CD1c-positive myeloid dendritic cell (primary cell): ENCODE results near the gene IQGAP2.

ENCODE experiments used
- DNase-seq: peaks from one replicate; pipeline ENCODE4 v3.0.0-alpha.2; 2016; ENCODE audit errors: extremely low spot score

The IQGAP2 gene

DNA sequence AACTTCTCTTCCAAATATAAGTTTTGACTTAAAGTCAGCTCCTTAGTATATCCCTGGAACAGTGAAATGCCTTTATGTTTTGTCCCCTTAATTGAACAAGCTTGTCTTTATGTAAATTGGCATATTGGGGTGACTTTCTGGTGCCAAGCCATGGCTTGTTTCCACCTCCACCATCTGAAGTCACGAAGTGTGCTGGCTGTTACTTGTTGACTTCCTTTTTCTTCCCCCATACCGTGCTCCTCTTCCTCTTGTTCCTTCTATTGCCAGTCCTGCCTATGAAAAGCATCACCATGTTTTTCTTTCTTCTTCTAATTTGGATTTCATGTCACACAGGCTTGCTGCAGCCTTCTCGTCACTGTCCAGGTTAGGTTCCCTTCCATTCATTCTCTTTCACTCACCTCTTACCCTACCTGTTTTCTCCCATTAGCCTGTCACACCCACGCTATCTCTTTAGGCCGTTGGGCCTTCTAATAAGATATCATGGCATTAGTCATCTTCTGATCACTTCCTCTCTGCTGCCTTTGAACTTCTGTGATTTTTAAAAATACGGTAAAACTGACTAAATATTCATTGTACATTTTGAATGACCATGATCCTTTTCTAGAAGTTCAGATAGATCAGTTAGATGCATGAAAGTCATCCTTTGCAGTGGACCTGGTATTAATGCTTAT, 48.1 kb downstream of the IQGAP2 start:
- DNase-seq: peak; percentile 48

DNA sequence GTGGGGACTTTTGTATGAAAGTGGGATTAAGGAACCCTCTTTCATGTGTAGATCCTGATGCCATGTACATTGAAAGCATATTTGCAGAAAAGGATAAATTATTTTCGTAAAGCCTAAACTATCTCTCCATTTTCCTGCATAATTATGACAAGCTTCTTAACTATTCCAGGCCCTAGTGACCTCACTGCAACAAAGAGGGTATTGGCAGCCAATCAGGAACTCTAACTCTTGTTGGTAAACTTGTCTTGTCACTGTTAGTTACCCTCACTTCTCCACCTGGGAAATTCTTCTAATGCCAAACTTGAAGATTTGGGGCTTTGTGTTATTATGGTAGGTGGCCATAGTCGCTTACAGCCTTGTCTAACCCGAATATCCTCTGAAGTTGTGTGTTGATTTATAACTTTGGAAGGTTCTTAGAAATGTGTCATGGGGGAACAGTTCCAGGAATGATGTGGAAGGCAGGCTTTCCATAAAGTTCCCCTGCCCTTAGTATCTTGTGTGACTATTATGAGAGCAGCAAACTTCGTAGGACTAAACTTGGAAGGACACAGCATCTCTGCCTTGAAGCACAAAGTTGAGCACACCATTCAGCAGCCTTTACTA, 52.5 kb downstream of the IQGAP2 start:
- DNase-seq: no peak

DNA sequence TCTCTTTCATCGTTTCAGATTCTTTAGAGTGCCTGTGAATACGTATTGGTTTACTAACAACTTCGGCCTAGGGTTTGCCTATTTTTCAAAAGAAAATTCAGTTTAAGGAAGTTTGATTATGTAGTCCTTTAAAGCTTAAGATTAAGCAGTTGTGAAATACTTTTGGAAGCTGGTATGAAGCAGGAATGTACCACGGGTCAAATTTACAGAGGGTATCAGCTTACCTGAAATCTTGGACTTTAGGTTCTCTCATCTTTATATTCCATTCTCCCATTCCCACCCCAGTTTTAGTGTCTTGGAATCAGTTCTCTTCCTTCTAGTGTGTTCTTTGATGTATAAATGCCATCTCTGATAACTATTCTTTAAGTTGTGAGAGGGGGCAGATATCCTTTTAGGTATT, 53.2 kb downstream of the IQGAP2 start:
- no peak for DNase-seq

DNA sequence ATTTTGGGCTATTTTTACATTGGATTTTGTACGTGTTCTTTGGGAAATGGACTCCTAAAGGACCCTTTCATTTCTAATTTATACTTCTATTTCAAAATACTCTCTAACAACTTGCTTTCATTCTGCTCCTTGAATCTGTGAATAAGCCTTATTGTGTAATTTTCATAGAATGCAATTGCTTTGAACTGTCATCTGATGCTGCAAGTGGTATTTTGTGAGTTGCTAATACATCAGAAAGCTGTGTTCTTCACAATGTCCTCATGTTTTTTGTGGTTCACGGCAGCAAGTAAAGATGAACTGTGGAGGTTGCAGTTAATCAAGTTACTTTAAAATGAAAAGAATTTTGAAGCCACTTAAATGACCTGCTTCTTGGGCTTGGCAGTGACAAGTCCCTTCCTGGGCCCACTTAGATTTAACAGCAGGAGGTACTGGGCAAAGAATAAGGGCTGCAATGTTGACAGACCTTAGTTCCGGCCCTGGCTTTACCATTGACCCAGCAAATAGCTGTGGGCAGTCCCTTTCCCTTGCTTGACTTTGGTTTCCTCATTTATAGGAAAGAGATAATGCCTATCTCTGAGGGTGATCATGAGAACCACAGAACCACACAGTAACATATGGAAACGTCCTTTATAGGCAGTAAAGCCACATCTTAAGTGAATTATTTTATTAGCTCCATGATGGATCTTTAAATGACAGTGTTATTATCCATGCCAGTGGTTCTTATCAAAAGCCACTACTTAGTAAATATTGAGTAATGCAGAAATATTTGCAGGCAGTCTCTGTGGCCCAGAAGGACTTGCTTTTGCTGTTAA, 54.8 kb downstream of the IQGAP2 start:
- DNase-seq: peak; percentile 37

DNA sequence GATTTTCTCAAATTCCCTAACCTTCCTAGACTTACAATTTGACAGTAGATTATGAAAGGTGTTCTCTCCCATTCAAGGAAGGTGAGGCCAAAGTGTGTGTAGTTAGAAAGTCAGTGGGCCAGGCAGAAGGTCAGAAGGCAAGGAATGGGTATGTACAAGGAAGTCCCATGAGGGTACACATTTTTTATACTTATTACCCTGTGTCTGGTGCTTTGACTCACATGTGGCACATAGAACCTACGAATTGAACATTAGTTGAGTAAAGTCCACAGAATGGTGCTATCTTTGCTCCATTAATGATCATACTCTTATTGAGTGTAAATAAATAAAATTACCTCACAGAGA, 55.4 kb downstream of the IQGAP2 start:
- no peak for DNase-seq

DNA sequence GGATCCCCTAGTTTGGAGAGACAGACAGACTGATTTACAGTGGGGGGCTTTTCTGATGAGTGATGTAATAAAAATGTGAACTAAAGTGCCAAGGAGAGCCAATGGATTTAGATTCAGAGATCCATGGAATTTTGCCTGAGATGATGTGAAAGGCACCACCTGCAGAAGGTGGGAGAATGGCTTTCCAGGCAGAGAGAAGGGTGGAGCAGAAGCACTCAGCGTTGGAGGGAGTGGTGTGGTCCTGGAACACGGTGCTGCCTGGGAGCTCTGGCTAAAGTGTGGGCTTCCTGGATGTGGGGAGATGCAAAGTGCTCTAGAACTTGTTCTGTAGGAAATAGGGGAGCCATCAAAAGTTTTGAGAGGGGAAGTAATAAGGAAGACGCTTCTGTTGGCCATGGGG, 57.0 kb downstream of the IQGAP2 start:
- no peak for DNase-seq

DNA sequence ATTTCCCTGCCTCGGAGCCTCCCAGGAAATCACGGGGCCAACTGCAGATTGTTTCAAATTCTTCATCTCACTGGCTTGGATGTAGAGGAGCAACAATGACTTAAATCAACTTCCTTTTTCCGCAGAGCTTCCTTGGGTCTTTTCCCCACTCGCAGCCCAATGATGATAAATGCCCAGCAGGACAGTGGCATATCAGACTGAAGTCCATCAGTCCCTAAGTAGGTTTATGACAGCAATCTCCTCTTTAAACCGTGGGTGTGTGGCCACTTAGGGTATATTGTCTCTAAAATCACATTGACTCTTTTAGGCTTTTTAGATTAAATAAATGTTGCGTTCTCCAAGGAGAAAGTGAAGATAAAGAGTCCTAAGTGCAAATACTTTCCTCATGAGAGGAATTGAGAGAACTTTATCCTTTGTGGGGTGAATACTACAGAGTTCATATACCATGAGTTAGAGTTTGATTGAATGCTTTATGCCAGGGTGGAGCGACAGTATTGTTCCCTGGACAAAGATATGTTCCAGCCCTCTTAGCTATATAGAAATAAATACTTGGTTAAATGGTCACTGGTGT, 59.1 kb downstream of the IQGAP2 start:
- no peak for DNase-seq

DNA sequence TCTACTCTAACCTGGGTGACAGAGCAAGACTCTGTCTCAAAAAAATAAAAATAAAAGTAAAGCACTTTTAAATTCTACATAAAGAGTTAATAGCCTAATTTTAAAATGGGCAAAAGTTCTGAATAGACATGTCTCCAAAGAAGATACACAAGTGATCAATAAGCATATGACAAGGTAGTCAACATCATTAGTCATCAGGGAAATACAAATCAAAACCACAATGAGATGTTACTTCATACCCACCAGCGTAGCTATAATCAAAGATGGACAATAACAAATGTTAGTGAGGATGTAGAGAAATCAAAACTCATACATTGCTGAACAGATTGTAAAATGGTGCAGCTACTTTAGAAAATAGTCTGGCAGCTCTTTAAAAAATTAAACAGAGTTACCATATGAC, 64.1 kb downstream of the IQGAP2 start:
- DNase-seq: no peak

DNA sequence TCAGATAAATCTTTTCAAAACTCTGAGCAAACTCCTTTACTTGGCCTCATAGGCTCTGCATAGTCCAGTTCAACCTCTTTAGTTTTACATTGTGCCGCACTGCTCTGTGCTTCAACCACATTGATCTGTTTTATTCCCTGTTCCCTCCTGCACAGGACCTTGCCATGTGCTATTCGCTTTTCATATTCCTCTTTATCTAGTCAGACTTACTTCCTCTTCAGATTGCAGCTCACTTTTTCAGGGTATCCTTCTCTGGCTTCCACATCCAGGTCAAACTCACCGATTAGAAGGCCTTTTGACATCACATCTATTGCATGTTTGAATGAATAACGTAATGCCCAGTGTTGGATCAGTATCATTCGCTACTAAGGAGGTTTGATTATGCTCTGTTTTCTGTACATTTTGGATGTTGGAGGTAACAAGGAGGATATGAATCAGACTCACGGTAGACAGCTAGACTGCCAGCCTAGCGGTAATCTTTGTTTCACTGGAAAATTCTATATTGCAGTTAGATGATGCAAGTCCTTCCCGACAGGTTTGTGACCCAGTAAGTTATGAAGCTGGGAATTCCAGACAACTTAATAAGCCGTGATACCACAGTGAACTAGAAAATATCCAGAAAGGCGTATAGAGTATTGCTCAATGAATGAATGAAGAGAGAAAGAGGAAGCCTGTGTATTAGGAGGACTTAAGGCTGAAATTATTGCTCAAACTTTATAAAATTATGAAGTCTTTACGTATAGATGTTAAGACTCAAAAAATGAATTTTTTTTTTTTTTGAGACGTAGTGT, 65.7 kb downstream of the IQGAP2 start:
- peak; percentile 57 for DNase-seq

DNA sequence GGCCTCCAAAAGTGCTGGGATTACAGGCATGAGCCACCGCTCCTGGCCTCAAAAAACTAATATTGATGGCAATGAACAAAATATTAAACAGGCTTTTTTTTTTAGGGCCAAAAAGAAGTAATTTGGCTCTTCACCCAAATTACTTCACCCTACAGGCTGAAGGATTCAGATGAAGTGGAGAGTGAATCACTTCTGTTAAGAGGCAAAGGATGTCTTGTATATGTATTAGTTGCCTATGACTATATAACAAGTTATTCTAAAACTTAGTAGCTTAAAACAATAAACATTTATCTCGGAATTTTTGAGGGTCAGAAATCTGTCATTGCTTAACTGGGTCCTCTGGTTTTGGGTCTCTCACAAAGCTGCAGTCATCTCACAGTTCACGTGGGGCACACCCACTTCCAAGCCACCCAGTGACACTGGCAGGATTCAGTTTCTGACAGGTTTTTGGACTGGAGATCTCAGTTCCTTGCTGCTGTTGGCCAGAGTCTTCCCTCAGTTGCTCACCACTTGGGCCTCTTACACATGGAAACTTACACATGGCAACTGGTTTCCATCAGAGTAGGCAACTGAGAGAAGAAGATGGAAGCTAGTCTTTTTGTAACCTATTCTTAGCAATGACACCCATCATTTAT, 66.7 kb downstream of the IQGAP2 start:
- DNase-seq: no peak

DNA sequence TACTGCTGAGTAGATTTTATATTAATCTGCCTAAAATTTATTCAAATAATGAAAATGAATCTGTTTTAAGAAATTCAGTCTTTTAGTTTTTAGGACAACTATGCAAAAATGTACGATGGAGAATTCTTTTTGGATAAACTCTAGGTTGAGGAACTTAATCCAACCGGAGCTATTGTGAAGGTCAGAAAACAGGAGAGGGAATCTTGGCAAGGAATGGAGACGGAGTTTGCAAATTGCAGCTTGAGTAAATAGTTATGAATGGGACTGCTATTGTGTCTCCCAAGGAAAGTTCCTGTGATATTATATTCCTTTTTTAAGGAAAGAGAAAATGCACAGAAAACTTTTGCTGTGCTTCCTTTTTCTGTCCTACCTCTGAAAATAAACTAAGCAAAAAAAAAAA, 67.9 kb downstream of the IQGAP2 start:
- no peak for DNase-seq

DNA sequence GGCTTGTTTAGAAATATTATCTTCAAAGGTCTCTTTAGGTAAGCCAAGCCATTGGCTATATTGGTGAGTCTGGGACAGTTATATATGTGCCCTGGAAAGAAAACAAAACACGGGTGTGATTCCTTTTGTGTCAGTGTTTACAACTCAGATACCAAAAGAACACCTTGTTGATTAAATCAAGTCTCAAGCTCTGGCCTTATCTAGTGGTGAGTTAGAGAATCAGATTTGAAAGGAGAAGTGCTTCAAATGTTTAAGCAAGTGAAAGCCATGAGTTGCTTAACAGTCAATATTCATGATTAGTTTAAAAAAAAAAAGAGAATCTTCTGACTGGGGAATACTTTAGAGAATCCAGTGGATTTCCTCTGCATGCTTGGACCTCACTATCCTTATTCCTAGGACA, 68.3 kb downstream of the IQGAP2 start:
- DNase-seq: no peak

DNA sequence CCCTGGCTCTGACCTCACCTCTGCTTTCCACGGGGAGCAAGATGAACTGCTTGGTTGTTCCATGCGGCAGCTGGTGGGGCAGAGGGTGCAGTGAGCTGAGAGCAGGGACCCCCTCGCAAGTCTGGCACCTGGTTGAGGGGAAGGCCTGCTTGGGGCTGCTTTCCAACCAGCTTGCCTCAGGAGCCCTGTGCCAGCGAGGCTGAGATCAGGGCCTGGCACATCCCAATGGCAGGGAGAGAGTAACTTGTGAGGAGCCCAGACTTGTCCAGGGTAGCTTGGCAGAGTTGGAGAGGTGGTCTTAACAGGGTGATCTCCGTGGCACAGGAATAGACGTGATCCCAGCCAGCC, 68.9 kb downstream of the IQGAP2 start:
- no peak for DNase-seq

DNA sequence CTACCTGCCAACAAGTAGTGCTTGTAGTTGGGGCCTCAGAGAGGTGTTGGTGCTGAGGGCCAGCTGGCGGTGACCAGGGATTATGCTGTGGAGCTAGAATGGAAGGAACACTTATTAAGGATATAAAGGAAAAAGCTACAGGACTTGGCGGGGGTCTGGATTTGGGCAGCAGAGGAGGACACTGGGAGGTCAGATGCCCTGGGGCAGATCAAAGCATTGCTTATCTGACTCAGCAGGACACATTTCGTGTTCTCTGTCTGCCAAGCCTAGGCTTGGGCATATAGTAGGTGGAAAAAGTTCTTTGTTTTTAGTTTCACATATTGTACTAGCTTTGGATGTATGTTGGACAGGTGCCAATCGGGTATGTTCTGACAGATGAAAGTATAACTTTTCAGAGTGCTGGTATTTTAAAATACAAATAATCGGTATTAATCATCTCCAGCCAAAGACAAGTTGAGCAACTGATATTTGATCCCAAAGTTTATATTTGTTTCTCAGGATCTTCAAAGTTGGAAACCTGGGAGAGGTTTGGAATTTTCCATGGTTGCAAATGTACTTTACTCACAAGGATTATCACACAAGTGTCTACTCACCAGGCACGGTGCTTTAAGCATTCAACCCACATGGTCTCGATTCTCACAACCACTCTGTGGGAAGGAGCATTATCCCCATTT, 69.4 kb downstream of the IQGAP2 start:
- DNase-seq: no peak

DNA sequence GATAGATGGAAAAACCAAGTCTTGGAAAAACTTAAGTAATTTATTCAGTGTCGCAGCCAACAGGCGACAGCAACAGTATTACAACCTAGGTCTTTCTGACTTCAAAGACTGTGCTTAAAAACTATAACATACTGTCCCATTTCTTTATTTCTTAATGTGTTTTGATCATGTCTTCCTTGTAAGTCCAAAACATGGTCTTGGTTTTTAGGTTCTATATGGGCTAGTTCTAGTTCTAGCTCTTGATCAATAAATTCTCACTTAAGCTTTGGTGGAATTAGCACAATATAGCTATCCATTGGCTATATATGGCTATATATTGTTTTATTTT, 69.9 kb downstream of the IQGAP2 start:
- DNase-seq: no peak

DNA sequence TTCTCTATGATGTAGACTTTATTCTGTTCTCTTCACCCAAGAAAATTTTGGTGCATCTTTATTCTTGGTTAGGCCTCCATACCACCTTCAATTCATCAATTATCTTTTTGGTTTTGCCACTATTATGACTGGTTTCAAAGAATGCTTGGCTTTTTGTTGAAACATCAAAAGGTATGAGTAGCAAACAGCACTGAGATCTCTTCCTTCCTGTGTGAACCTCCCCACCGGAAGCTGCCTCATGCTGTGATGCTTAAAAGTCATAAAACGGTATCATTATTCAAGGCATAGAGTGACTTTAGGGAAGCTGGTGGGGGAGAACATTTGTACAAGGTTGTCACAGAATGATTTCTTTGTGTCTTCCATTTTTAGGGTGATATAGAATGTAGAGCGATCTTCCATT, 70.6 kb downstream of the IQGAP2 start:
- no peak for DNase-seq

DNA sequence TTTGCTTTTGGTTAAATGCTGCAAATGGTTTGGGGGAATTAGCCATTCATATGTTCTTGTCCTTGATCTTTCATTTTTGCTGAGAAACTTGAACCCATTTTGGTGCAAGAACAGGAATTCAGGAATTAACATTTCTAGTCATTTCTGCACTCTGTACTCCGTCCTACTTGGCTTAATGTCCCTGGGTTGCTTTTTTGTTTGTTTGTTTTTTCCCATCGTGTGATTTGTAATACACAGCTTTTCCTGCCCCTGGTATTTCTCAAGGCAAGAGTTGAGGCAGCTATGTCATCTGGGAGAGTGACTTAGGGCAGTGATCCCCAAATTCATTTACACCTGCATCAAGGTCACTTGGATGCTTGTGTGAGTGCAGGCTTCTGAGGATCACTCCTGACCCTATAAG, 71.3 kb downstream of the IQGAP2 start:
- DNase-seq: no peak

DNA sequence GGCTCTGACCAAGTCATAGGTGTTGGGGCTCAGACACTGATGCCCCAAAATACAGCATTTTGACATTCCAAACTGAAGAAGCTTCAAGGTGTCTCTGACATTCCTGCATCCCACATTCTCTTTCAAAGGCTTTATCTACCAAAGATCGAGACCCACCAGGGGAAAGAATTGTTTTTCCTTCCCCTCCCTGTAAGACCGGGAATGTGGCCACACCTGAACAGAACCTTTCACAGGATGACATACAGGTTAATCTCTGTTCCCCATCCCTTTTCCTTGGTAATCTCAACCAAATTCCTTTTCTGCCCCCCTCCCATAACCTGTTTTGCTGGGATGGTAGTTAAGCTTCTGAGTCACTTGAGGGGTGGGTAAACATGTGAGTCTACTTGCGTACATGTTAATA, 72.3 kb downstream of the IQGAP2 start:
- DNase-seq: no peak

DNA sequence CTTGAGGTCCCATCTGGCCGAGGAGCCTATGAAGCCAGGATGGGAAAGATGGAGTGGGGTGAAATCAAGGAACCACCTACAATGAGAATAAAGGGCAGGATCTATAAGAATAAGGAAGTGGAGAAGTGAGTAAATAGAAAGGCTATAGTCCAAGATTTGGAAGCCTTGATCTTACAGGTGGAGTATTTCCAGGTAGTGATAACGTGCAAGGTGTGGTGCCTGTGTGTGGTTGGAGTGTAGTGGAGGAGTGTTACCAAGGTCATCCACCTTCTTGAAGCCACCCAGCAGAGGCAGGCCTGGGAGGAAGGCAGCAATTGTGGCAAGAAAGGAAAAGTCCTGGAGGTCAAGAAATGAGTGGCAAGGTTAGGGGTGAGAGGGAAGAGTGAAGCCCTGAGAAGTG, 72.9 kb downstream of the IQGAP2 start:
- DNase-seq: no peak

DNA sequence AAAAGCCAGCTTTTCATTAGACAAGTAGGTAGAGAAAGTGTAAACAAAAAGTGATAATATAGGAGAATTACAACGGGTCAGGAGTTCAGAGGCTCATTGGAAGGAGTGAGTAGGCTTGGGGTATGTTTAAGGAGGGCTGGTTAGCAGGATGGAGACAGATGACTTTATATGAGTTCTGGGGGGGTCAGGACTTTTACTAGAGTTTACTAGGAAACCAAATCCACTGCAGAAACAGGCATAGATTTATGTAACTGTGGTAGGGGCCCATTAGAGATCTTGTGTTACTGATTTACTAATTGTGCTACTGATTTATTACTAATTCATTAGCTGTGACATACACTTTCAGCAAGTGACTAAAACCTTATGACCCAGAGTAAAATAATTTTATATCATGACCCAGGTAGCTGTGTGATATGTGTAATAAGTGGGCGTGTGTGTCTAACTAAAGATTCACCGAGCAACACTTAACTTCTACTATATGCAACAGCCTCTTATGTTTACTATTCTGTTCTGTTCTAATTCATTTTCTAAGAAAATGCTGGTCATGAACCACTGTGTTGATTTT, 73.5 kb downstream of the IQGAP2 start:
- DNase-seq: no peak

DNA sequence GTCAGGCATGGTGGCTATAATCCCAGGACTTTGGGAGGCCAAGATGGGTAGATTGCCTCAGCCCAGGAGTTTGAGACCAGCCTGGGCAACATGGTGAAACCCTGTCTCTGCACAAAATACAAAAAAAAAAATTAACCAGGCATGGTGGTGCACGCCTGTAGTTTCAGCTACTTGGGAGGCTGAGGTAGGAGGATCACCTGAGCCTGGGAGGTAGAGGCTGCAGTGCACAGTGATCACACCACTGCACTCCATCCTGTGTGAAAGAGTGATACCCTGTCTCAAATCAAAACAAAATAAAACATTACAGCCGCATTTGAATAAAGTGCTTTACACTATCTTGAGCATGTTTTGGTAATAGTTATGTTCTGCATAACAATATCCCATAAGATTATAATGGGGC, 74.0 kb downstream of the IQGAP2 start:
- no peak for DNase-seq
